SK-N-SH (cell line): ENCODE results near the gene TRIM38.

Source experiments
- ELF1 ChIP-seq: IDR thresholded peaks from 2 replicates; pipeline ENCODE4 v1.4.0; 2012
- EP300 ChIP-seq, 2 experiments: IDR thresholded peaks; 2 replicates each; pipeline versions ENCODE4 v1.4.0 to v1.6.1; 2012; ENCODE audit warnings: borderline replicate concordance in 1 of 2, low read depth in 1 of 2, low read length in 1 of 2
- FOXM1 ChIP-seq: IDR thresholded peaks from 2 replicates; pipeline ENCODE4 v1.4.0; 2012; ENCODE audit warnings: low read depth, mild to moderate bottlenecking
- MXI1 ChIP-seq: IDR thresholded peaks from 2 replicates; pipeline ENCODE4 v1.6.1; 2012; ENCODE audit warnings: mild to moderate bottlenecking, low read depth, low read length, improper control_type of control experiment
- NFIC ChIP-seq: IDR thresholded peaks from 2 replicates; pipeline ENCODE4 v1.4.0; 2012; ENCODE audit warnings: borderline replicate concordance
- NRF1 ChIP-seq: IDR thresholded peaks from 2 replicates; pipeline ENCODE4 v1.6.1; 2012; ENCODE audit warnings: low read depth, mild to moderate bottlenecking, low read length
- POLR2AphosphoS5 ChIP-seq: IDR thresholded peaks from 2 replicates; pipeline ENCODE4 v1.6.1; 2012; ENCODE audit warnings: low read depth, low read length
- RAD21 ChIP-seq: IDR thresholded peaks from 2 replicates; pipeline ENCODE4 v1.6.1; 2012; ENCODE audit warnings: mild to moderate bottlenecking, low read length
- RCOR1 ChIP-seq: fragments of 150-350 bp; IDR thresholded peaks from 2 replicates; pipeline ENCODE4 v1.6.1; 2017; ENCODE audit warnings: antibody characterized with exemption, low read length
- RXRA ChIP-seq: IDR thresholded peaks from 2 replicates; pipeline ENCODE4 v1.4.0; 2012; ENCODE audit warnings: low read depth, mild to moderate bottlenecking, borderline replicate concordance
- TF ChIP-seq, protein P1 (sequence below): fragments of 200-600 bp; sonication (generic); IDR thresholded peaks from 2 replicates; pipeline ENCODE4 v1.6.1; 2017; ENCODE audit warnings: antibody characterized with exemption, mild to moderate bottlenecking, moderate library complexity
- TF ChIP-seq, protein P2 (sequence below): IDR thresholded peaks from 2 replicates; pipeline ENCODE4 v1.4.0; 2012; ENCODE audit warnings: low read depth, borderline replicate concordance
- TF ChIP-seq, protein P3 (sequence below): fragments of 150-350 bp; IDR thresholded peaks from 2 replicates; pipeline ENCODE4 v1.6.1; 2016; ENCODE audit warnings: mild to moderate bottlenecking, low read depth, low read length

DNA sequence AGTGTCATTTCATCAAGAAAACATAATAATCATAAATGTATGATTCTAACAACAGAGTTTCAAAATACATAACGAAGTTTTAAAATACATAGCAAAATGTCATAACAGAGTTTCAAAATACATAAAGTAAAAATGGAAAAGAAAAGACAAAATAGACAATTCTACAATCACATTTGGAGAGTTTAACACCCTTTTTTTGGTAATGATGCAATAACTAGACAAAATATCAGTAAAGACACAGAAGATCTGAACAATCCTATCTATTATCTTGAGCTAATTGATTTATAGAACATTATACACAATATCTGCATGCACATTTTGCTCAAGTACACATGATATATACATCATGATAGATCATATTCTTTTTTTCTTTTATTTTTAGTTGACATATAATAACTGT lies 18.7 kb upstream of the TRIM38 start:
- TF ChIP-seq, protein P1, sequence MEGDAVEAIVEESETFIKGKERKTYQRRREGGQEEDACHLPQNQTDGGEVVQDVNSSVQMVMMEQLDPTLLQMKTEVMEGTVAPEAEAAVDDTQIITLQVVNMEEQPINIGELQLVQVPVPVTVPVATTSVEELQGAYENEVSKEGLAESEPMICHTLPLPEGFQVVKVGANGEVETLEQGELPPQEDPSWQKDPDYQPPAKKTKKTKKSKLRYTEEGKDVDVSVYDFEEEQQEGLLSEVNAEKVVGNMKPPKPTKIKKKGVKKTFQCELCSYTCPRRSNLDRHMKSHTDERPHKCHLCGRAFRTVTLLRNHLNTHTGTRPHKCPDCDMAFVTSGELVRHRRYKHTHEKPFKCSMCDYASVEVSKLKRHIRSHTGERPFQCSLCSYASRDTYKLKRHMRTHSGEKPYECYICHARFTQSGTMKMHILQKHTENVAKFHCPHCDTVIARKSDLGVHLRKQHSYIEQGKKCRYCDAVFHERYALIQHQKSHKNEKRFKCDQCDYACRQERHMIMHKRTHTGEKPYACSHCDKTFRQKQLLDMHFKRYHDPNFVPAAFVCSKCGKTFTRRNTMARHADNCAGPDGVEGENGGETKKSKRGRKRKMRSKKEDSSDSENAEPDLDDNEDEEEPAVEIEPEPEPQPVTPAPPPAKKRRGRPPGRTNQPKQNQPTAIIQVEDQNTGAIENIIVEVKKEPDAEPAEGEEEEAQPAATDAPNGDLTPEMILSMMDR = no peak
- TF ChIP-seq POLR2AphosphoS5 = no peak
- TF ChIP-seq, protein P2, sequence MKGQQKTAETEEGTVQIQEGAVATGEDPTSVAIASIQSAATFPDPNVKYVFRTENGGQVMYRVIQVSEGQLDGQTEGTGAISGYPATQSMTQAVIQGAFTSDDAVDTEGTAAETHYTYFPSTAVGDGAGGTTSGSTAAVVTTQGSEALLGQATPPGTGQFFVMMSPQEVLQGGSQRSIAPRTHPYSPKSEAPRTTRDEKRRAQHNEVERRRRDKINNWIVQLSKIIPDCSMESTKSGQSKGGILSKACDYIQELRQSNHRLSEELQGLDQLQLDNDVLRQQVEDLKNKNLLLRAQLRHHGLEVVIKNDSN = no peak
- TF ChIP-seq RXRA = no peak
- TF ChIP-seq ELF1 = no peak
- TF ChIP-seq, protein P3, sequence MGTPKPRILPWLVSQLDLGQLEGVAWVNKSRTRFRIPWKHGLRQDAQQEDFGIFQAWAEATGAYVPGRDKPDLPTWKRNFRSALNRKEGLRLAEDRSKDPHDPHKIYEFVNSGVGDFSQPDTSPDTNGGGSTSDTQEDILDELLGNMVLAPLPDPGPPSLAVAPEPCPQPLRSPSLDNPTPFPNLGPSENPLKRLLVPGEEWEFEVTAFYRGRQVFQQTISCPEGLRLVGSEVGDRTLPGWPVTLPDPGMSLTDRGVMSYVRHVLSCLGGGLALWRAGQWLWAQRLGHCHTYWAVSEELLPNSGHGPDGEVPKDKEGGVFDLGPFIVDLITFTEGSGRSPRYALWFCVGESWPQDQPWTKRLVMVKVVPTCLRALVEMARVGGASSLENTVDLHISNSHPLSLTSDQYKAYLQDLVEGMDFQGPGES = no peak
- no peak for TF ChIP-seq RCOR1
- no peak for TF ChIP-seq MXI1
- TF ChIP-seq EP300 (IDR thresholded peaks at IDR 0.05; ENCODE audit: borderline replicate concordance in 1 of 2, low read depth in 1 of 2, low read length in 1 of 2) = no peak
- no peak for TF ChIP-seq NRF1
- TF ChIP-seq NFIC = no peak
- TF ChIP-seq FOXM1 = no peak
- no peak for TF ChIP-seq RAD21
